Spleen (tissue), 11 donors: ENCODE data around the gene PLA2G6. TPM values are rescaled to one million over a fixed set of nuclear protein-coding genes. Genes with fewer than 3 reads are reported as not detected.

Source experiments
- DNase-seq: peaks from one replicate; pipeline ENCODE4 v3.0.0-alpha.2; 2020
- H3K27ac ChIP-seq, 8 donors: fragments of 200-600 bp; sonication (generic) in 7 of 8; 1 replicate in 4 of 8; 2 replicates in 4 of 8; pipeline versions ENCODE4 v1.5.0 to v1.8.0; 2016 to 2021; ENCODE audit warnings: inconsistent platforms in 4 of 8, mild to moderate bottlenecking in 4 of 8, moderate library complexity in 1 of 8
- H3K27me3 ChIP-seq, 7 donors: fragments of 200-600 bp; sonication (generic) in 6 of 7; replicated peaks in 1 of 7; 1 replicate in 4 of 7; 2 replicates in 3 of 7; pipeline versions ENCODE4 v1.5.0 to v1.8.0; 2016 to 2021; ENCODE audit warnings: inconsistent platforms in 3 of 7, mild to moderate bottlenecking in 1 of 7
- H3K36me3 ChIP-seq, 6 donors: fragments of 200-600 bp; sonication (generic) in 5 of 6; 1 replicate in 4 of 6; 2 replicates in 2 of 6; pipeline versions ENCODE4 v1.5.0 to v1.8.0; 2016 to 2021; ENCODE audit warnings: inconsistent platforms in 2 of 6
- H3K4me1 ChIP-seq, 6 donors: fragments of 200-600 bp; sonication (generic) in 5 of 6; 1 replicate in 3 of 6; 2 replicates in 3 of 6; pipeline versions ENCODE4 v1.5.0 to v1.8.0; 2016 to 2021; ENCODE audit warnings: inconsistent platforms in 3 of 6
- H3K4me3 ChIP-seq, 8 donors: fragments of 200-600 bp; sonication (generic) in 7 of 8; 1 replicate in 4 of 8; 2 replicates in 4 of 8; pipeline versions ENCODE4 v1.5.0 to v1.8.0; 2016 to 2021; ENCODE audit warnings: inconsistent platforms in 4 of 8, mild to moderate bottlenecking in 4 of 8, moderate library complexity in 2 of 8
- H3K9me3 ChIP-seq, 8 donors: fragments of 200-600 bp; sonication (generic) in 7 of 8; 1 replicate in 4 of 8; 2 replicates in 4 of 8; pipeline versions ENCODE4 v1.5.0 to v1.8.0; 2016 to 2021; ENCODE audit warnings: inconsistent platforms in 4 of 8
- CTCF ChIP-seq, 11 experiments: fragments of 200-600 bp in 7 of 11; fragments of 450-650 bp in 4 of 11; sonication (generic) in 4 of 11; IDR thresholded peaks in 8 of 11; conservative IDR thresholded peaks in 3 of 11; 1 replicate in 7 of 11; 2 replicates in 4 of 11; pipeline versions ENCODE4 v1.4.0 to v1.8.0; 2016 to 2021; ENCODE audit warnings: antibody characterized with exemption in 11 of 11, inconsistent platforms in 4 of 11, mild to moderate bottlenecking in 1 of 11
- POLR2A ChIP-seq, 3 donors: fragments of 450-650 bp; IDR thresholded peaks; one replicate each; pipeline ENCODE4 v1.5.1; 2017; ENCODE audit warnings: antibody characterized with exemption in 3 of 3, mild to moderate bottlenecking in 1 of 3
- POLR2AphosphoS5 ChIP-seq, 3 donors: sonication (generic); formaldehyde crosslinking; IDR thresholded peaks; one replicate each; pipeline ENCODE4 v1.5.1; 2017; ENCODE audit warnings: antibody characterized with exemption in 3 of 3
- WGBS, 5 donors: extraction: QIAGEN DNeasy Blood & Tissue Kit in 3 of 5; methylation state at CpG; one replicate each; pipeline versions ENCODE4 v1.1.5 to v1.1.7; 2013 to 2018; 5-methylcytosine and 5-hydroxymethylcytosine counted together
- intact Hi-C: fragments of 100-400 bp; cut with DNase I; formaldehyde crosslinking; loops from one replicate; pipeline ENCODE4 v1.15.0; 2023; ENCODE audit warnings: low total_unique reads
- polyA plus RNA-seq, 3 donors: library from polyadenylated mRNA; stranded (reverse); fragments of 200-250 nt; gene quantifications; one replicate each; pipeline ENCODE4 v1.2.1, GENCODE V29; 2013
- total RNA-seq, 7 donors: library from RNA; depleted of rRNA in 3 of 7; stranded (reverse); fragments of >200 nt in 3 of 7; fragmentation: NEBNext Ultra II Directional in 4 of 7; extraction: Animal tissue kit (Norgen Biotek cat#: 25700) in 4 of 7; gene quantifications; one replicate each; pipeline versions ENCODE4 v1.1.0 to v1.2.1, GENCODE V29; 2016 to 2021
- donor health status: healthy with polysubstance abuse.
- donor health status: DM: no; HTN: no; CAD: no; lungs with moderate emphysema.
- donor health status: DM: no; HTN: no; CAD: no.
- donor health status: Bipolar disorder and iron deficiency.
- donor health status: healthy.
- donor health status: DM: no; HTN: no; CAD: no.
- donor health status: DM: yes; HTN: yes; CAD: no.

Gene PLA2G6
- total and polyA plus RNA-seq, 10 donors, result 18.1 to 60.9 (median 55.8) TPM

GRCh38 chr22:38125751-38126201 is 55.9 kb downstream of the PLA2G6 start:
- H3K36me3 ChIP-seq, result peaks cover 0 to 64% (median 12%) of the 10 kb centered on the region in 6 donors
- intact Hi-C loops, result loop anchor here (10.0 kb wide), 1 partner anchor 99 kb away; no protein-coding TSS in a partner anchor
- 82 to 87% (median 83%) methylated on average over 7 to 11 of the region's 11 CpGs for WGBS, 5 donors
- TF ChIP-seq POLR2A (IDR thresholded peaks at IDR 0.05), result no peak
- no peak for TF ChIP-seq POLR2AphosphoS5 (IDR thresholded peaks at IDR 0.05)
- no peak for TF ChIP-seq CTCF (IDR thresholded peaks at IDR 0.05 in 8 of 11, conservative IDR thresholded peaks at IDR 0.05 in 3 of 11)
- no peak overlapping the region for H3K27ac ChIP-seq
- H3K27me3 ChIP-seq, result no peaks in the 10 kb centered on the region
- H3K4me1 ChIP-seq, result peaks cover 0 to 2% (median 0%) of the 10 kb centered on the region in 6 donors
- no peak for DNase-seq
- no peak overlapping the region for H3K4me3 ChIP-seq
- no peaks in the 10 kb centered on the region for H3K9me3 ChIP-seq

GRCh38 chr22:38125038-38125610 is 56.5 kb downstream of the PLA2G6 start:
- Histone ChIP-seq H3K4me1 (no peaks in the 10 kb centered on the region), H3K27me3 (no peaks in the 10 kb centered on the region), H3K36me3 (peaks cover 0 to 58% (median 12%) of the 10 kb centered on the region in 6 donors), H3K27ac (no peak overlapping the region), H3K4me3 (no peak overlapping the region), H3K9me3 (no peaks in the 10 kb centered on the region)
- 91 to 98% (median 94%) methylated on average over 11 to 14 of the region's 14 CpGs for WGBS, 5 donors
- TF ChIP-seq CTCF (IDR thresholded peaks at IDR 0.05 in 8 of 11, conservative IDR thresholded peaks at IDR 0.05 in 3 of 11), result no peak
- peak in 1 of 3 donors; percentile 28 for TF ChIP-seq POLR2AphosphoS5 (IDR thresholded peaks at IDR 0.05)
- intact Hi-C loops, result loop anchor here (10.0 kb wide), 1 partner anchor 100 kb away; no protein-coding TSS in a partner anchor
- DNase-seq, result no peak

GRCh38 chr22:38124236-38124974 is 57.2 kb downstream of the PLA2G6 start:
- TF ChIP-seq CTCF (IDR thresholded peaks at IDR 0.05 in 8 of 11, conservative IDR thresholded peaks at IDR 0.05 in 3 of 11) (no peak), POLR2A (IDR thresholded peaks at IDR 0.05) (no peak), POLR2AphosphoS5 (IDR thresholded peaks at IDR 0.05) (no peak)
- intact Hi-C loops, result loop anchor here (10.0 kb wide), 1 partner anchor 100 kb away; no protein-coding TSS in a partner anchor
- Histone ChIP-seq H3K4me1 (no peaks in the 10 kb centered on the region), H3K27ac (no peak overlapping the region), H3K9me3 (no peaks in the 10 kb centered on the region), H3K27me3 (no peaks in the 10 kb centered on the region), H3K4me3 (no peak overlapping the region), H3K36me3 (peaks cover 0 to 50% (median 10%) of the 10 kb centered on the region in 6 donors)
- 89 to 95% (median 93%) methylated on average over 19 to 21 of the region's 21 CpGs for WGBS, 5 donors
- DNase-seq, result no peak

- Histone ChIP-seq H3K4me1 (no peaks in the 10 kb centered on the region), H3K4me3 (no peak overlapping the region), H3K36me3 (peaks cover 0 to 33% (median 8%) of the 10 kb centered on the region in 6 donors), H3K27ac (no peak overlapping the region), H3K9me3 (no peaks in the 10 kb centered on the region), H3K27me3 (no peaks in the 10 kb centered on the region)
- 66 to 87% (median 83%) methylated on average over 6 of the region's 6 CpGs for WGBS, 5 donors
- TF ChIP-seq CTCF (IDR thresholded peaks at IDR 0.05 in 8 of 11, conservative IDR thresholded peaks at IDR 0.05 in 3 of 11) (no peak), POLR2A (IDR thresholded peaks at IDR 0.05) (no peak), POLR2AphosphoS5 (IDR thresholded peaks at IDR 0.05) (no peak)
- DNase-seq, result no peak
- intact Hi-C loops, result loop anchor here (10.0 kb wide), 1 partner anchor 102 kb away; no protein-coding TSS in a partner anchor
These were observed 59.0 kb downstream of the PLA2G6 start for GRCh38 chr22:38122616-38123015.
